Islet precursor cell (in vitro differentiated cells): ENCODE measurements around the gene CCDC97.

Experiments
- DNase-seq: peaks from one replicate; pipeline ENCODE4 v3.0.0-alpha.2; 2018

The CCDC97 gene

GRCh38 chr19:41299046-41299754 lies 10.8 kb upstream of the CCDC97 start:
- no peak for DNase-seq

GRCh38 chr19:41299755-41300089 lies 10.2 kb upstream of the CCDC97 start:
- no peak for DNase-seq

GRCh38 chr19:41300555-41300954 lies 9.4 kb upstream of the CCDC97 start:
- DNase-seq: no peak

GRCh38 chr19:41302624-41303351 lies 7.2 kb upstream of the CCDC97 start:
- no peak for DNase-seq

- no peak for DNase-seq
Measured at GRCh38 chr19:41303954-41304353, 6.0 kb upstream of the CCDC97 start.

- DNase-seq: no peak
Measured at GRCh38 chr19:41304706-41305483, 5.1 kb upstream of the CCDC97 start.

GRCh38 chr19:41305927-41306793 lies 3.8 kb upstream of the CCDC97 start:
- no peak for DNase-seq

- DNase-seq: no peak
Measured at GRCh38 chr19:41307090-41307875, 2.7 kb upstream of the CCDC97 start.

GRCh38 chr19:41307954-41308449 lies 2.0 kb upstream of the CCDC97 start:
- DNase-seq: no peak

GRCh38 chr19:41308450-41309179 lies 1.4 kb upstream of the CCDC97 start:
- peak; percentile 95 for DNase-seq

- DNase-seq: no peak
Measured at GRCh38 chr19:41309180-41310032, 566 bp upstream of the CCDC97 start.

- DNase-seq: no peak
Measured at GRCh38 chr19:41311072-41311471, 1.1 kb downstream of the CCDC97 start.

GRCh38 chr19:41311613-41312012 lies 1.6 kb downstream of the CCDC97 start:
- no peak for DNase-seq

GRCh38 chr19:41316306-41316920 lies 6.4 kb downstream of the CCDC97 start:
- no peak for DNase-seq

GRCh38 chr19:41318696-41319499 lies 8.9 kb downstream of the CCDC97 start:
- no peak for DNase-seq

GRCh38 chr19:41319500-41320184 lies 9.7 kb downstream of the CCDC97 start:
- DNase-seq: no peak

GRCh38 chr19:41320185-41320518 lies 10.2 kb downstream of the CCDC97 start:
- DNase-seq: no peak

GRCh38 chr19:41320568-41320967 lies 10.6 kb downstream of the CCDC97 start:
- no peak for DNase-seq
